ENCODE measurements around the gene SGCE.

Gene SGCE

GRCh38 chr7:94658826-94659225 is 2.9 kb upstream of the SGCE start:
- no peak for DNase-seq (ENCODE audit: low spot score)

GRCh38 chr7:94657771-94658693 is 2.1 kb upstream of the SGCE start:
- peak; percentile 92 for DNase-seq (ENCODE audit: low spot score)

GRCh38 chr7:94656925-94657731 is 1.2 kb upstream of the SGCE start:
- DNase-seq (ENCODE audit: low spot score) = no peak

- no peak for DNase-seq (ENCODE audit: low spot score)
Measured at GRCh38 chr7:94656658-94656924, 658 bp upstream of the SGCE start.

- peak; percentile 54 for DNase-seq (ENCODE audit: low spot score)
Measured at GRCh38 chr7:94655126-94655847, 646 bp downstream of the SGCE start.

- DNase-seq (ENCODE audit: low spot score) = no peak
Measured at GRCh38 chr7:94654783-94655125, 1.2 kb downstream of the SGCE start.

GRCh38 chr7:94650147-94651051 is 5.5 kb downstream of the SGCE start:
- DNase-seq (ENCODE audit: low spot score) = no peak

GRCh38 chr7:94649450-94649849 is 6.5 kb downstream of the SGCE start:
- DNase-seq (ENCODE audit: low spot score) = peak; percentile 5

GRCh38 chr7:94648731-94649130 is 7.2 kb downstream of the SGCE start:
- DNase-seq (ENCODE audit: low spot score) = no peak

- no peak for DNase-seq (ENCODE audit: low spot score)
Measured at GRCh38 chr7:94647295-94647694, 8.6 kb downstream of the SGCE start.

- DNase-seq (ENCODE audit: low spot score) = no peak
Measured at GRCh38 chr7:94643771-94644545, 12.0 kb downstream of the SGCE start.

- no peak for DNase-seq (ENCODE audit: low spot score)
Measured at GRCh38 chr7:94642838-94643653, 12.9 kb downstream of the SGCE start.

- no peak for DNase-seq (ENCODE audit: low spot score)
Measured at GRCh38 chr7:94639384-94639783, 16.5 kb downstream of the SGCE start.

GRCh38 chr7:94635687-94636086 is 20.2 kb downstream of the SGCE start:
- no peak for DNase-seq (ENCODE audit: low spot score)

GRCh38 chr7:94634502-94634901 is 21.4 kb downstream of the SGCE start:
- DNase-seq (ENCODE audit: low spot score) = no peak

GRCh38 chr7:94633687-94634086 is 22.2 kb downstream of the SGCE start:
- no peak for DNase-seq (ENCODE audit: low spot score)

GRCh38 chr7:94633014-94633341 is 23.0 kb downstream of the SGCE start:
- no peak for DNase-seq (ENCODE audit: low spot score)

- peak; percentile 22 for DNase-seq (ENCODE audit: low spot score)
Measured at GRCh38 chr7:94632338-94633013, 23.5 kb downstream of the SGCE start.

GRCh38 chr7:94630855-94631254 is 25.1 kb downstream of the SGCE start:
- no peak for DNase-seq (ENCODE audit: low spot score)

- DNase-seq (ENCODE audit: low spot score) = no peak
Measured at GRCh38 chr7:94623820-94624219, 32.1 kb downstream of the SGCE start.

All from GM03348 (cell line).